GM18517 (cell line): ENCODE data around the gene HINFP.
"Not testable (repeated sequence)": the region's sequence is repeated elsewhere in the genome, so short reads cannot be mapped to it uniquely, and the experiment has no call there.

Source experiments
- ATAC-seq: cut with Tn5 transposase; IDR thresholded peaks from one replicate; pipeline ENCODE4 v1.9.1; 2021; ENCODE audit warnings: mild to moderate bottlenecking, moderate library complexity; ENCODE audit not compliant: unreplicated experiment

HINFP gene

GRCh38 chr11:119100246-119100970, 21.0 kb upstream of the HINFP start:
- ATAC-seq: no peak

GRCh38 chr11:119100994-119101758, 20.2 kb upstream of the HINFP start:
- peak; percentile 15 for ATAC-seq

- peak; percentile 77 for ATAC-seq
These were observed 19.5 kb upstream of the HINFP start, which contains the start of gene DPAGT1 for GRCh38 chr11:119101759-119102423. Gene DPAGT1, minus strand, starts transcription at chr11:119101853. Its CDS starts 198 bp downstream, at chr11:119101655.

- not testable (repeated sequence) for ATAC-seq
These were observed 18.2 kb upstream of the HINFP start for GRCh38 chr11:119103161-119103664.

GRCh38 chr11:119103793-119104192, 17.6 kb upstream of the HINFP start:
- no peak for ATAC-seq

GRCh38 chr11:119106564-119107537, 14.5 kb upstream of the HINFP start, which contains the start of gene C2CD2L:
Gene C2CD2L, plus strand, starts transcription at chr11:119107344. Its CDS starts 398 bp downstream, at chr11:119107742.
- peak; percentile 60 for ATAC-seq

GRCh38 chr11:119107538-119108145, 13.7 kb upstream of the HINFP start:
- peak; percentile 23 for ATAC-seq

GRCh38 chr11:119108146-119108856, 13.1 kb upstream of the HINFP start:
- no peak for ATAC-seq

GRCh38 chr11:119108857-119109221, 12.5 kb upstream of the HINFP start:
- ATAC-seq: no peak

- no peak for ATAC-seq
These were observed 11.5 kb upstream of the HINFP start for GRCh38 chr11:119109843-119110242.

- no peak for ATAC-seq
These were observed 10.9 kb upstream of the HINFP start for GRCh38 chr11:119110439-119110838.

- no peak for ATAC-seq
These were observed 9.9 kb upstream of the HINFP start for GRCh38 chr11:119111361-119111925.

GRCh38 chr11:119112314-119113020, 8.9 kb upstream of the HINFP start:
- no peak for ATAC-seq

GRCh38 chr11:119113716-119114115, 7.7 kb upstream of the HINFP start:
- ATAC-seq: no peak

GRCh38 chr11:119114351-119114750, 7.0 kb upstream of the HINFP start:
- ATAC-seq: no peak

- no peak for ATAC-seq
These were observed 5.7 kb upstream of the HINFP start for GRCh38 chr11:119115484-119116234.

GRCh38 chr11:119116235-119116594, 5.2 kb upstream of the HINFP start:
- no peak for ATAC-seq

GRCh38 chr11:119116601-119117000, 4.8 kb upstream of the HINFP start:
- no peak for ATAC-seq
